Fibroblast of villous mesenchyme (primary cell): Measurements from ENCODE around the gene TDRD7. TPM values are rescaled to one million over a fixed set of nuclear protein-coding genes. Genes with fewer than 3 reads are reported as not detected.

ENCODE experiments used
- DNase-seq: peaks from one replicate; pipeline ENCODE4 v3.0.0-alpha.2; 2010; ENCODE audit warnings: low read depth
- H3K4me3 ChIP-seq: 2 replicates; pipeline ENCODE4 v1.5.1; 2011; ENCODE audit warnings: low read depth, mild to moderate bottlenecking, low read length
- total RNA-seq: library from RNA; depleted of rRNA; stranded (reverse); fragments of >200 nt; gene quantifications from 2 replicates; pipeline ENCODE4 v1.2.3, GENCODE V29; 2012
- TF ChIP-seq, protein P1 (sequence below): IDR thresholded peaks from 2 replicates; pipeline ENCODE4 v1.5.1; 2012; ENCODE audit warnings: low read depth, mild to moderate bottlenecking, low read length; ENCODE audit not compliant: insufficient read depth

TDRD7 gene
- total RNA-seq, 1 donor, result 11.7 TPM

DNA sequence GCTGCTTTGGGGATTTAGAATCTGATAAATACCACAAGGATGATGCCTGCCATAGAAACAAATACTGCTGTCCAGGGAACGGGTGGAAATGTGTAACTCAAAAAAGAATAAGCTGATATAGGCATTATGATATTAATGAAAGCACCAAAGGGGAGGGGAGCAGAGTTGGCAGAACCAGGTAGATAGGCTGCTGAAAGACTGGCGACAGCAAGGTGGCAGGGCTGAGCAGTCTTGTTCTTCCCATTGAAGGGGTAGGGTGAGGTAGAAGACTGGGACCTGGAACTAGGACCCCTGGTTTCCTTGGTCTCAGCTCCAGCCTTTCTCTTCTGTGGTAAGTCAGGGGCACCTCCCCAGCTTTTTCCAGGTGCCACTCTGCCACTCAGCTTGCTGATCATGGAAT is 58.2 kb downstream of the TDRD7 start:
- DNase-seq, result no peak

DNA sequence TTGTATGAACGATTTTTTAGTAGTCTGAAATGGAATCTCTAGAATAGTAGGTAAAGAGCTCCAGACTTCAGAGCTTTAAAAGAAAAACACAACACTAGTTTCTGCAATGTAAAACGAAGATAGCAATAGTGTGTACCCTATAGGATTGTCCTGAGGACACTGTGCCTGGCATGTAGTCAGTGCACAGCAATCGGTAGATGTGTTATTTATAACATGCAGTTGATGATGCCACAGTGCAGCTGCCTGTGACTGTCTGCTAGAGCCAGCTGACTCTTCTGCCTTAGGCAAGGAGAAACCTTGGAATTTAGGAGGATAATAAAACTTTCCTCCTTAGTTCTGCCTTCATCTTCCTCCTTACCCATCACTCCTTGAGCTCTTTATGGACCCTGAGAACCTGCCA is 61.8 kb downstream of the TDRD7 start:
- DNase-seq, result peak; percentile 30

More for the DNA sequence above, 58.2 kb downstream of the TDRD7 start:
- H3K4me3 ChIP-seq, result no peak overlapping the region
- TF ChIP-seq, protein P1, sequence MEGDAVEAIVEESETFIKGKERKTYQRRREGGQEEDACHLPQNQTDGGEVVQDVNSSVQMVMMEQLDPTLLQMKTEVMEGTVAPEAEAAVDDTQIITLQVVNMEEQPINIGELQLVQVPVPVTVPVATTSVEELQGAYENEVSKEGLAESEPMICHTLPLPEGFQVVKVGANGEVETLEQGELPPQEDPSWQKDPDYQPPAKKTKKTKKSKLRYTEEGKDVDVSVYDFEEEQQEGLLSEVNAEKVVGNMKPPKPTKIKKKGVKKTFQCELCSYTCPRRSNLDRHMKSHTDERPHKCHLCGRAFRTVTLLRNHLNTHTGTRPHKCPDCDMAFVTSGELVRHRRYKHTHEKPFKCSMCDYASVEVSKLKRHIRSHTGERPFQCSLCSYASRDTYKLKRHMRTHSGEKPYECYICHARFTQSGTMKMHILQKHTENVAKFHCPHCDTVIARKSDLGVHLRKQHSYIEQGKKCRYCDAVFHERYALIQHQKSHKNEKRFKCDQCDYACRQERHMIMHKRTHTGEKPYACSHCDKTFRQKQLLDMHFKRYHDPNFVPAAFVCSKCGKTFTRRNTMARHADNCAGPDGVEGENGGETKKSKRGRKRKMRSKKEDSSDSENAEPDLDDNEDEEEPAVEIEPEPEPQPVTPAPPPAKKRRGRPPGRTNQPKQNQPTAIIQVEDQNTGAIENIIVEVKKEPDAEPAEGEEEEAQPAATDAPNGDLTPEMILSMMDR, result peak; percentile 24

DNA sequence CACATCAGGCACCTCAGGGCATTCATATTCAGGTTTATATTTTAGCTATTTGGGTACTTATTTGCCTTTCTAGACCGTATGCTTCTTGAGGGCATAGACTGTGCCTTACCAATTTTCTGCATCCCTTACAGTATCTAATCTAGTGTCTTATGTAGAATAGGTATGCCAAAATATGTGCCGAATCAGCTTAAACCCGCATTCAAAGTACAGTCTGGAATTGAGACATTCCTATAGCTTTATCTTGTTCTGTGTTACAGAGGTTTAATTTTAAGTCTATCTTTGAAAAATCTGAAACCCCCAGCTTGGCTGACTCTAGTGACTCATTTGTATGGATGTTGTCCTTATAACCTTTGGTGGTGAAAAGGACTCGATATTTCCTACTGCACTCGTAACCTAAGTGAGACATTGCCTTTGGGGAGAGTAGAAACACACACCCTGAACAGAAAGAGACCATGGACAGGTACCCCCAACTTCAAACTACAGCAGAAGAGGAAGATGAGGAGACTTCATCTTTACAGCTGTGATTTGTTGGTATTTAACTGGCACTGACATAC is 62.6 kb downstream of the TDRD7 start:
- H3K4me3 ChIP-seq, result no peak overlapping the region
- TF ChIP-seq, protein P1, result no peak
- peak; percentile 35 for DNase-seq

More for the DNA sequence above, 61.8 kb downstream of the TDRD7 start:
- TF ChIP-seq, protein P1, result no peak
- H3K4me3 ChIP-seq, result no peak overlapping the region

DNA sequence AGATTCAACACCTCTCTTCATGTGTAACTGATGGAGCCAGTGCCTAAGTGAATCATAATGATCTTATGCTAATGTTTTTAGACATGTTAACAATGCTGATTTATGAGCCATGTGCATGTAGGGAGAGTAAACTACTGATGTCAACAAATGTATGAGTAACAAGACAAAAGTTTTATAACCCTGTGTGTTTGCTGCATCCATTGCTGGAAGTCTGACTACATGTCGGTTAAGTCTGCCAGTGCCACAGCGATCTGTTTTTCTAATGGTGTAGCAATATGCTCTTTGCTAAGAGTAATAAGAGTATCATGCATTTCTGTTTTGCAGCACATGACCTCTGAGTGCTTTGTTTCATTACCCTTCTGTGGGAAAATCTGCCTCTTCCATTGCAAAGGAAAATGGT is 63.2 kb downstream of the TDRD7 start:
- no peak overlapping the region for H3K4me3 ChIP-seq
- TF ChIP-seq, protein P1, result no peak
- peak; percentile 95 for DNase-seq

DNA sequence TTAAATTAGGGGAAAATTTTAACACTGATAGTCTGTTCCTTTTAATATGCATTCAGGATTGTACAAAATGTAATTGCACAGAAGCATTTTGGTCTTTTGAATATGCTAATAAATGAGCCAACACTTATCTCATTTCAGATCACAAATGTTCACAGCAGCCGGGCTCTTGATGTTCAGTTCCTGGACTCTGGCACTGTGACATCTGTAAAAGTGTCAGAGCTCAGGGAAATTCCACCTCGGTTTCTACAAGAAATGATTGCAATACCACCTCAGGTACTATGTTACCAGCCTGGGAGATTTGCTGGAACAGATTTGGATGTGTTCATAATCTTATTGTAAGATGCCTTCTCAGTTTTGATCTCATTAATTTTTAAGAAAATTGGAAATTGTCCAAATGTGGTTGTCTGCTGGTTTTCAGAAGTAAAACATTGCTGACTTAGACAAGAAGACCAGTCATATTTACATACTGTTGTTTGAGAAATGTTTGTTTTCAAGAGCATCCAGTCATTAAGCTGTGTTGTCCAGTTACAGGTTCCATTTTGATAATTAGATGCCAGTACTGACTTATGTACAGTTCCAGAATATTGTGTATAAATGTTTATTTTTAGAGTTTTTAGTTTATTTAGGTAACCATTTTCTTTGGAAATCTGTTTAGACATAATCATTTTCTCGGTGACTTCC is 66.5 kb downstream of the TDRD7 start:
- no peak overlapping the region for H3K4me3 ChIP-seq
- peak; percentile 35 for DNase-seq
- TF ChIP-seq, protein P1, result no peak

DNA sequence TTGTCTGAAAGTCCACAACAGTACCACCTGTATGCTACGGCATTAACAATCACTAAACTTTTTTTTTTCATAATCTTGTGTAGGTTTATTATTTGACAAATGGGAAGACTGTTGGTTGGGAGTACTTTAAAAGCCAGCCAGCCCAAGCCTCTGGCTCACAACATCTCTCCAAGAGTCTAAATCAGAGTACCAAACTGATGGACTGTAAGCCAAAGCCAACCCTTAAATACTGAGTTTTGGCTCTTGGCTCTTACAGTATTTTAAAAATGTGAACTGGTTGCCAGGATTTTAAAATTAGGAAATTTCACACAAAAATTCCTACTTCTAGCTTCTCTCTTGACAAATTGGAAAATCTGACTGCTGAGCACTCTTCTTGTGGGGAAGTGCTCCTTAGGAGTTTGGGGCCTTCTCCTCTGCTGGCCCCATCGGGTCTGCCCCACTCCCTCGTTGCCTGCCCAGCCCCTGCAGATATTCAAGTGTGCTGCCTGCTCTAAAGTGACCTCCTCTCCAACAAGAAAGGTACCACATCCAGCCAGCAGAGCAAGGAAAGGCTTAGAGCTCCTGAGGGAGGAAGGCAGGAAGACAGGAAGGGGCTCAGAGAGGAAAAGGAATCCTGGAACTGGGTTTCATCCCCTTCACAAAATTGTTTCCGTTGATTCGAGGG is 67.7 kb downstream of the TDRD7 start:
- H3K4me3 ChIP-seq, result no peak overlapping the region
- DNase-seq, result no peak
- TF ChIP-seq, protein P1, result no peak
